K562 (cell line): ENCODE measurements around the gene MAPT. TPM values are rescaled to one million over a fixed set of nuclear protein-coding genes. Genes with fewer than 3 reads are reported as not detected.

Source experiments
- ATAC-seq: fragments of 200-7000 bp; cut with Tn5 transposase; 3 replicates; pipeline ENCODE4 v1.9.1; 2020; ENCODE audit warnings: moderate library complexity
- BruUV-seq: library from RNA; stranded (reverse); fragments of 400-500 nt; replicated peaks from 2 replicates; lab custom pipeline; 2021; lab: Mats Ljungman, UMichigan
- CTCF ChIA-PET: fragments of 300-600 bp; formaldehyde crosslinking; extraction: SDS; loops from one replicate; lab custom pipeline; 2021; ENCODE audit warnings: low intra/inter-chr PET ratio; lab: Yijun Ruan, JAX
- POLR2A ChIA-PET: fragments of 300-600, 350-650 bp; sonication (Branson Sonifier 250); formaldehyde crosslinking; extraction: SDS; loops from one replicate; lab custom pipeline; 2021; ENCODE audit warnings: antibody characterized with exemption, inconsistent platforms; lab: Yijun Ruan, JAX
- DNase-seq, 4 experiments: peaks; one replicate each; pipeline versions ENCODE4 v3.0.0 to v3.0.0-alpha.2; 2011 to 2018; ENCODE audit warnings: low spot score in 3 of 4, mixed read lengths in 3 of 4; ENCODE audit errors: extremely low read depth in 1 of 4
- FAIRE-seq: peaks from 2 replicates; lab custom pipeline; 2011; peaks lifted over from hg19 to GRCh38; lab: Jason Lieb, UNC
- H2AFZ ChIP-seq: 2 replicates; pipeline ENCODE4 v1.6.0; 2011; ENCODE audit warnings: low read depth, low read length, control low read depth, inconsistent platforms
- H3K27ac ChIP-seq: fragments of 200-600 bp; 3 replicates; pipeline ENCODE4 v1.8.0; 2011; ENCODE audit warnings: low read depth, mild to moderate bottlenecking, control low read depth, inconsistent platforms, low read length, moderate library complexity, mixed read lengths; ENCODE audit errors: extremely low read depth
- H3K27me3 ChIP-seq, 2 experiments: fragments of 300-600 bp in 1 of 2; 2 replicates in 1 of 2; 3 replicates in 1 of 2; pipeline versions ENCODE4 v1.6.0 to v1.8.0; 2011; ENCODE audit warnings: inconsistent platforms in 2 of 2, low read length in 2 of 2, mild to moderate bottlenecking in 1 of 2, mixed read lengths in 1 of 2, moderate library complexity in 1 of 2; ENCODE audit not compliant: control insufficient read depth in 2 of 2, insufficient read depth in 2 of 2
- H3K36me3 ChIP-seq: fragments of 300-600 bp; 3 replicates; pipeline ENCODE4 v1.8.0; 2011; ENCODE audit warnings: mild to moderate bottlenecking, low read length, inconsistent platforms; ENCODE audit not compliant: control insufficient read depth, insufficient read depth
- H3K4me1 ChIP-seq, 2 experiments: fragments of 200-600 bp in 1 of 2; replicated peaks in 1 of 2; 2 replicates in 1 of 2; 3 replicates in 1 of 2; pipeline versions ENCODE4 v1.5.1 to v1.8.0; 2011; ENCODE audit warnings: inconsistent platforms in 2 of 2, low read length in 2 of 2, mild to moderate bottlenecking in 1 of 2, mixed read lengths in 1 of 2, moderate library complexity in 1 of 2; ENCODE audit not compliant: control insufficient read depth in 2 of 2, insufficient read depth in 2 of 2
- H3K4me2 ChIP-seq: 2 replicates; pipeline ENCODE4 v1.6.1; 2011; ENCODE audit warnings: low read length, control low read depth, inconsistent platforms, mixed read lengths; ENCODE audit not compliant: insufficient read depth
- H3K4me3 ChIP-seq: fragments of 200-600 bp; sonication (generic), shearing (Covaris generic); 2 replicates; pipeline ENCODE4 v1.5.1; 2016; ENCODE audit warnings: control low read depth, inconsistent platforms
- H3K79me2 ChIP-seq: fragments of 200-600 bp; 3 replicates; pipeline ENCODE4 v1.8.0; 2011; ENCODE audit warnings: low read length, inconsistent platforms; ENCODE audit not compliant: control insufficient read depth, insufficient read depth
- H3K9ac ChIP-seq, 2 experiments: 2 replicates each; pipeline versions ENCODE4 v1.6.0 to v1.6.1; 2011; ENCODE audit warnings: low read depth in 2 of 2, low read length in 2 of 2, control low read depth in 1 of 2, inconsistent platforms in 1 of 2, mild to moderate bottlenecking in 1 of 2, mixed read lengths in 1 of 2; ENCODE audit not compliant: insufficient read depth in 1 of 2
- H3K9me1 ChIP-seq: one replicate; pipeline ENCODE4 v1.6.0; 2011; ENCODE audit warnings: inconsistent platforms, mild to moderate bottlenecking, low read length, moderate library complexity; ENCODE audit not compliant: control insufficient read depth, insufficient read depth
- H3K9me3 ChIP-seq: replicated peaks from 2 replicates; pipeline ENCODE4 v1.5.1; 2011; ENCODE audit warnings: low read depth, low read length, inconsistent platforms; ENCODE audit not compliant: control insufficient read depth, insufficient read depth
- H4K20me1 ChIP-seq: replicated peaks from 2 replicates; pipeline ENCODE4 v1.6.1; 2011; ENCODE audit warnings: low read length, inconsistent platforms, mixed read lengths; ENCODE audit not compliant: control insufficient read depth, insufficient read depth
- CHD4 ChIP-seq: fragments of 200-600 bp; sonication (generic); IDR thresholded peaks from 3 replicates; pipeline ENCODE4 v1.6.1; 2012; ENCODE audit warnings: low read depth, mild to moderate bottlenecking, mixed read lengths, low read length, inconsistent platforms; ENCODE audit not compliant: insufficient read depth, insufficient replicate concordance, poor library complexity, severe bottlenecking
- HDAC1 ChIP-seq, 2 experiments: fragments of 450-650 bp; IDR thresholded peaks; 2 replicates each; pipeline ENCODE4 v1.6.1; 2016 to 2017; ENCODE audit warnings: inconsistent platforms in 1 of 2, mild to moderate bottlenecking in 1 of 2, moderate library complexity in 1 of 2
- POLR2G ChIP-seq: fragments of 200-400 bp; formaldehyde crosslinking; IDR thresholded peaks from 2 replicates; pipeline ENCODE4 v1.6.1; 2017; ENCODE audit warnings: low read depth, mild to moderate bottlenecking, antibody characterized with exemption, low read length, moderate library complexity
- RBM22 ChIP-seq: fragments of 200-400 bp; formaldehyde crosslinking; IDR thresholded peaks from 2 replicates; pipeline ENCODE4 v1.6.1; 2018; ENCODE audit warnings: low read length, low read depth; ENCODE audit not compliant: poor library complexity, severe bottlenecking
- SUPT5H ChIP-seq: fragments of 450-650 bp; IDR thresholded peaks from 2 replicates; pipeline ENCODE4 v1.6.1; 2016
- U2AF2 ChIP-seq: fragments of 200-400 bp; formaldehyde crosslinking; optimal IDR thresholded peaks from 2 replicates; pipeline ENCODE3; 2017; ENCODE audit warnings: low read depth, mild to moderate bottlenecking, low read length
- ZNF316 ChIP-seq: fragments of 450-650 bp; IDR thresholded peaks from 2 replicates; pipeline ENCODE4 v1.6.1; 2016
- WGBS: fragments of 100-300 bp; shearing (Covaris generic); methylation state at CpG from one replicate; pipeline ENCODE4 v1.1.6; 2016; ENCODE audit warnings: low coverage, mixed read lengths; ENCODE audit not compliant: insufficient coverage; ENCODE audit errors: missing lambda C conversion rate; 5-methylcytosine and 5-hydroxymethylcytosine counted together
- in situ Hi-C: fragments of 300-500 bp; cut with MboI; formaldehyde crosslinking; loops from 4 replicates; pipeline ENCODE4 v1.15.0; 2018; ENCODE audit warnings: inconsistent platforms, mixed read lengths
- intact Hi-C: fragments of 100-400 bp; cut with micrococcal nuclease; formaldehyde crosslinking; loops from 2 replicates; pipeline ENCODE4 v1.14.2; 2022
- polyA plus RNA-seq, 8 experiments: library from polyadenylated mRNA; depleted of rRNA in 4 of 8; stranded (reverse) in 5 of 8; unstranded in 3 of 8; fragments of >200 nt; fragmentation: Nextera tagmentation in 2 of 8; fragmentation: Illumina TruSeq in 1 of 8; extraction: Ambion mirVana in 2 of 8; extraction: Trizol in 1 of 8; gene quantifications; 2 replicates each; pipeline versions ENCODE4 v1.2.1 to v1.2.3, GENCODE V29; 2011 to 2014; ENCODE audit warnings: inconsistent platforms in 1 of 8, missing spikeins in 1 of 8
- total RNA-seq, 7 experiments: library from RNA; depleted of rRNA in 6 of 7; stranded (reverse); fragments of >200 nt in 6 of 7; fragmentation: Illumina TruSeq in 2 of 7; extraction: Trizol in 2 of 7; gene quantifications; 2 replicates each; pipeline versions ENCODE4 v1.2.1 to v1.2.3, GENCODE V29; 2011 to 2021; ENCODE audit warnings: low replicate concordance in 1 of 7

The MAPT gene
- total and polyA plus RNA-seq, 9 of the 15 experiments (the other 6 are each of a cell fraction or from before 2014, with no cell fraction given) = 0.04 to 1.1 (median 0.36) TPM

DNA sequence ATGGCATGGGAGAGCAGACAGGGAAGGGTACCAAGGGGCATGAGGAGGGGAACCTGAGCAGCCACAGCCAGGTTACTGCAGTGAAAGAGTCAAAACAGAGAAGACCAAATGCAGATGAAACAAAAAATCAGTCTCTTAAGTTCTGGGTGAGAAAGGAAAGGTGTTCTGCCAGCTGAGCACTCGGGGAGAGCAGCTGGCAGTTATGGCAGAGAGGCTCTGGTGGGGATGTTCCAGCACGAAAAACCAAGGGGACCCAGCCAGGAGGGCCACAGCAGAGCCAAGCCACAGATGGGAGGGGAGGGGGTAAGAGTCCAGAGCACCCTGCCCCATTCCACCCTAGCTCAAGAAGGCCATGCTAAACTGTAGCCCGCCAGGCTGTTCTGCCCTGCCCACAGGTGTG, 136.4 kb downstream of the MAPT start:
- ATAC-seq = no peak

DNA sequence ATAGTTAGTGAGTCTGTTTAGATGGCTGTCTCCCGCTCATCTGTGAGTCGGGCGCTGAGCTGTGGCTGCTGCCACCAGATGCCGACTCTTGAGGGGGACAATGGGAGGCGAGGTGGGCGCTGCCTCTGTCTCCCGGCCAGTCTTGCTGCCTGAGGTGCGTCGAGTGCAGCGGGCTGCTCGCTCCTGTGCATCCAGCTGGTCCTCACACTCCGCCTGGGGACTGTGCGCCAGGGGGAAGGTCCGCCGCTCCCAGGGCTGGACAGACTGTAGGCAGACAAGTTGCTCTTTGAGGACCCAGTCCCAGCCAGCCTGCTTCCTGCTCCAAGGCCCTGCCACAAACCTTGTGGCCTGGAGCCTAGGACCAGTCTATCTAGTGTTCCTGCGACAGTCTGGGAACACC, 137.1 kb downstream of the MAPT start:
- Histone ChIP-seq H3K4me2 (no peak overlapping the region), H3K4me3 (no peak overlapping the region), H3K9ac (no peak overlapping the region), H2AFZ (no peak overlapping the region), H3K36me3 (peaks cover 87% of the 10 kb centered on the region), H3K9me1 (no peaks in the 10 kb centered on the region), H3K4me1 (peaks cover 0 to 3% of the 10 kb centered on the region in 2 experiments; a peak in 2 of 5 replicates), H3K9me3 (no peaks in the 10 kb centered on the region), H4K20me1 (no peaks in the 10 kb centered on the region), H3K27ac (no peak overlapping the region), H3K79me2 (no peaks in the 10 kb centered on the region), H3K27me3 (no peaks in the 10 kb centered on the region)
- TF ChIP-seq ZNF316 (no peak), RBM22 (peak; percentile 89), POLR2G (peak; percentile 51; the same call in 1 of the 2 replicates)
- intact Hi-C loops (no loop called here), in situ Hi-C loops (no loop called here)
- WGBS = 97% methylated on average over 16 of the region's 16 CpGs
- DNase-seq = no peak
- ChIA-PET POLR2A (interaction anchor here (0.8 kb wide), 1 partner anchor 18 kb away, joined by 5 read pairs; no protein-coding TSS in a partner anchor), CTCF (no interaction called here)
- no peak for FAIRE-seq
- no peak for ATAC-seq
- no TSS peak for BruUV-seq

More for the DNA sequence above, 136.4 kb downstream of the MAPT start:
- in situ Hi-C loops = no loop called here
- Histone ChIP-seq H3K4me2 (no peak overlapping the region), H3K9ac (no peak overlapping the region), H3K4me1 (peaks cover 0 to 3% of the 10 kb centered on the region in 2 experiments; a peak in 2 of 5 replicates), H2AFZ (no peak overlapping the region), H3K79me2 (no peaks in the 10 kb centered on the region), H3K27me3 (no peaks in the 10 kb centered on the region), H4K20me1 (no peaks in the 10 kb centered on the region), H3K4me3 (no peak overlapping the region), H3K9me3 (no peaks in the 10 kb centered on the region), H3K36me3 (peaks cover 80% of the 10 kb centered on the region), H3K9me1 (no peaks in the 10 kb centered on the region), H3K27ac (no peak overlapping the region)
- TF ChIP-seq CHD4 (no peak), HDAC1 (IDR thresholded peaks at IDR 0.05) (no peak), U2AF2 (no peak), SUPT5H (0 out of 2 replicates have a peak, but pooled peaks have one; percentile 16)
- ChIA-PET POLR2A (interaction anchor here (0.8 kb wide), 1 partner anchor 17 kb away, joined by 5 read pairs; no protein-coding TSS in a partner anchor), CTCF (interaction anchor here (0.6 kb wide), 1 partner anchor 182 kb away, joined by 3 read pairs; no protein-coding TSS in a partner anchor)
- intact Hi-C loops = no loop called here
- 93% methylated on average over 2 of the region's 3 CpGs for WGBS
- no TSS peak for BruUV-seq
- no peak for DNase-seq
- no peak for FAIRE-seq
